IPS-11a (cell line): Measurements from ENCODE around the gene PCIF1.
"Not testable (repeated sequence)": the region's sequence is repeated elsewhere in the genome, so short reads cannot be mapped to it uniquely, and the experiment has no call there.

Experiments
- H3K4me3 ChIP-seq: one replicate; pipeline ENCODE4 v1.5.1; 2013; ENCODE audit warnings: low read depth, low read length, control low read depth

Gene PCIF1

DNA sequence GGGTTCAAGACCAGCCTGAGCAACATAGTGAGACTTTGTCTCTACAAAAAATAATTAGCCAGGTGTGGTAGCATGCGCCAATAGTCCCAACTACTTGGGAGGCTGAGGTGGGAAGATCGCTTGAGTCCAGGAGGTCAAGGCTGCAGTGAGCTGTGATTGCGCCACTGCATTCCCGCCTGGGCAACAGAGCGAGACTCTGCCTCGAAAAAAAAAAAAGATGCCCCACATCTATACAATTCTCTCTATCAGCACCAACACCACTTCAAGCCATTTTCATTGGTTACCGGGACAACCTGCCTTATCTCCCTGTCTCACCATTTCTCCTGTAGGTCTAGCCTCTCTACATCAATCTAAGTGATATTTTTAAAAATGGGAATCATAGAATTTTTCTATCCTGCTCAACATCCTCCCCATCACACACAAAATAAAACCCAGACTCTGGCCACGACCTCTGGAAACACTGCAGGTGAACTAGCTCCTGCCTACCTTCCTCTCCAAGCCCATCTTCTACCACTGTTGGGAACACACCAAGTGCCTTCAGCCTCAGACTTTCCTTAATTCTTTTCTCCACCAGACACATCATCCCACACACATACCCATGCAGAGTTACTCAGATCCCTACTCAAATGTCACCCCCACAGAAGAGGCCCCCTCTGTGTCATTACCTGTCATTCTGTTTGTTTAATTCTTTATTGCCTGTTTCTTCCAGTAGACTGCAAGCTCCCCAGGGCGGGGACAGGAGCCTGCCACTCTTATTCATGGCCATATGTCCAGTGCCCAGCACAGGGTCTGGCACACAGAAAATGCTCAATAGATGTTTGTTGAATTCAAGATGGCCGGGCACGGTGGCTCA, 12.9 kb upstream of the PCIF1 start:
- no peak overlapping the region for H3K4me3 ChIP-seq

DNA sequence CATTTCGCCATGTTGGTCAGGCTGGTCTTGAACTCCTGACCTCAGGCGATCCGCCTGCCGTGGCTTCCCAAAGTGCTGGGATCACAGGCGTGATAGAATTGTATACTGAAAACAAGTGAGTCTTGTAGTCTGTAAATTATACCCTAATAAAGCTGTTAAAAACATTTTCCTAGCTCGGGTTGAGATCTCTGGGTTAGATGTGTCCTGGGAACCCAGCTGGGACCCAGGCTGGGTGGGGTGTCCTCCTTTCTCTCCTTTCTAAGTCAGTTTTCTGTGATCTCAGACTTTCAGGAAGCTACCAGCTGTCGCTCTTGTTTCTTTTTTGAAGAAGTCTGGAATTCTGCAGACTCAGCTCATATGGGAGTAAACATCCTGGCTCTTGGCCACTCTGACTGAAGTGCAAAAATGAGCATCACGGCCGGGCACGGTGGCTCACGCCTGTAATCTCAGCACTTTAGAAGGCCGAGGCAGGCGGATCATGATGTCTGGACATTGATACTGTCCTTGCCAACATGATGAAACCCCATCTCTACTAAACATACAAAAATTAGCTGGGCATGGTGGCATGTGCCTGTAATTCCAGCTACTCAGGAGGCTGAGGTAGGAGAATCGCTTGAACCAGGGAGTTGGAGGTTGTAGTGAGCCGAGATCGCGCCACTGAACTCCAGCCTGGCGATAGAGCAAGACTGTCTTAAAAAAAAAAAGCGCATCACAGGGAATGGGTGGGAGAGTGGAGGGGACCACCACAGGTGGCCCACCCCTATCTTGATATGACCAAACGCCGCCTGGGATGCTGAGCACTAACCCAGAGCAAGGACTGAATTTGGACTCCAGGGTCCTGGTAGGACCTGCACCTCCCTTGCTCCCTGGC, 9.9 kb upstream of the PCIF1 start:
- no peak overlapping the region for H3K4me3 ChIP-seq

DNA sequence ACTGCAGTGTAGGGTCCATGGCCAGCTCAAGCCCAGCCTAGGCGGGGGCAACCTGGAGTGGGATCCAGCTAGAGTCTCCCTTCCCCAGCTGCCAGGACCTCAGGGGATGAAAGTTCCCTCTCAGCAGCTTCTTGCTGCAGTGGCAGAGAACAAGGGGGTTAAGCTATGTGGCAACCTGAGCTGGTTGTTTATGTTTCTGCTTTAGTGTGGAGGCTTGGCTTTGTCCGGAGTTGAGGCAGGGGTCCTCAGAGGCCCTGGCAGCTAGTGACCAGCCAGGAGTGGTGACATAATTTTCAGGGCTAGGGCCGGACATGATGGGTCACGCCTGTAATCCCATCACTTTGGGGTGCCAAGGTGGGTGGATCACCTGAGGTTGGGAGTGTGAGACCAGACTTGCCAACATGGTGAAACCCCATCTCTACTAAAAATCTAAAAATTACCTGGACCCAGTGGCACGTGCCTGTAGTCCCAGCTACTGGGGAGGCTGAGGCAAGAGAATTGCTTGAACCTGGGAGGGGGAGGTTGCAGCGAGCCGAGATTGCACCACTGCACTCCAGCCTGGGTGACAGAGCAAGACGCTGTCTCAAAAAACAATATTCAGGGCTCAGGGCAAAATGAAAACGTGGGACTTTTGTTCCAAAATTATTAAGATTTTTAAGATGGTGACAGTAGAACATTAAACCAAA, 8.5 kb upstream of the PCIF1 start:
- H3K4me3 ChIP-seq = no peak overlapping the region

DNA sequence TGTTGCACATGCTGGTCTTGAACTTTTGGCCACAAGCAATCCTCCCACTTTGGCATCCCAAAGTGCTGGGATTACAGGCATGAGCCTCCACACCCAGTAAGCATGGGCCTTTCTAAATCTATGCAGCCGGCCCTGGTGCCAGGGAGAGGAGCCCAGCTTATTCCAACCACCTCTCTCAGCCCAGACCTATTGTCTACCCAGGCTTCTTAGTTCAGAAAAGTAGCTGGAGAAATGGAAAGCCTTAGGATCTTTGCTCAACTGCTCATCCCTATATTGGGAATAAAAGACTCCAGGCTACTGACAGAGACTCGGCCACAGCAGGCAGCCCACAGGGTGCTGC, 7.8 kb upstream of the PCIF1 start:
- no peak overlapping the region for H3K4me3 ChIP-seq

DNA sequence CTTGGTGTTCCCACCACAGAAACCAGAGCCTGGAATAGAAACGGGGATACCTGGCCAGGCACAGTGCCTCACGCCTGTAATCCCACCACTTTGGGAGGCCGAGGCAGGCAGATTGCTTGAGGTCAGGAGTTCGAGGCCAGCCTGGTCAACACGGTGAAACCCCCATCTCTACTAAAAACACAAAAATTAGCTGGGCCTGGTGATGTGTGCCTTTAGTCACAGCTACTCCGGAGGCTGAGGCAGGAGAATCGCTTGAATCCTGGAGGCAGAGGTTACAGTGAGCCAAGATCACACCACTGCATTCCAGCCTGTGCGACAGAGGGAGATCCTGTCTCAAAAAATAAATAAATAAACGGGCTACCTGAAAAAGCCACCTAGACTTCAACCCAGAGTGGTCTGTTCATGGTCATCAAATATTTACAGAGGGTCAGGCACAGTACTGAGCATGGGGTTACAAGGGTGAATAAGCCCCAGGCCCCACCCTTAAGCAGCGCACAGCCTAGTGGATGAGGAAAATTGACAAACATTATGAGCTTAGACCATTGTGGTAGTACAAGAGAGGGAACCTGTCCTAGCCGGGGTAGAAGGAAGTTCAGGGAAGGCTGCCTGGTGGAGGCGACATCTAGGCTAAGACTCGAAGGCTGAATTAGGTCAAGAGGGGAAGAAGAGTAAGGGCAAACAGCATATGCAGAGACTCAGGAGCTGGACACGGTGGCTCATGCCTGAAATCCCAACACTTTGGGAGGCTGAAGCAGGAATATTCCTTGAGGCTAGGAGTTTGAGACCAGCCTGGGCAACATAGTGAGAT, 7.2 kb upstream of the PCIF1 start:
- H3K4me3 ChIP-seq = no peak overlapping the region

DNA sequence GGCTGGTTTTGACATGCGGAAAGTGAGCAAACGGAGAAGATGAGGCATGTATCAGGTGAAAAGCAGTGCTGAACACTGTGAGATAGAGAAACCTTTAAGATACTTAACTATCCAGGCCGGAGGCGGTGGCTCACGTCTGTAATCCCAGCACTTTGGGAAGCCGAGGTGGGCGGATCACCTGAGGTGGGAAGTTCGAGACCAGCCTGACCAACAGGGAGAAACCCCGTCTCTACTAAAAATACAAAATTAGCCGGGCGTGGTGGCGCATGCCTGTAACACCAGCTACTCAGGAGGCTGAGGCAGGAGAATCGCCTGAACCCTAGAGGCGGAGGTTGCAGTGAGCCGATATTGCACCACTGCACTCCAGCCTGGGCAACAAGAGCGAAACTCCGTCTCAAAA, 2.8 kb upstream of the PCIF1 start:
- H3K4me3 ChIP-seq = not testable (repeated sequence)

DNA sequence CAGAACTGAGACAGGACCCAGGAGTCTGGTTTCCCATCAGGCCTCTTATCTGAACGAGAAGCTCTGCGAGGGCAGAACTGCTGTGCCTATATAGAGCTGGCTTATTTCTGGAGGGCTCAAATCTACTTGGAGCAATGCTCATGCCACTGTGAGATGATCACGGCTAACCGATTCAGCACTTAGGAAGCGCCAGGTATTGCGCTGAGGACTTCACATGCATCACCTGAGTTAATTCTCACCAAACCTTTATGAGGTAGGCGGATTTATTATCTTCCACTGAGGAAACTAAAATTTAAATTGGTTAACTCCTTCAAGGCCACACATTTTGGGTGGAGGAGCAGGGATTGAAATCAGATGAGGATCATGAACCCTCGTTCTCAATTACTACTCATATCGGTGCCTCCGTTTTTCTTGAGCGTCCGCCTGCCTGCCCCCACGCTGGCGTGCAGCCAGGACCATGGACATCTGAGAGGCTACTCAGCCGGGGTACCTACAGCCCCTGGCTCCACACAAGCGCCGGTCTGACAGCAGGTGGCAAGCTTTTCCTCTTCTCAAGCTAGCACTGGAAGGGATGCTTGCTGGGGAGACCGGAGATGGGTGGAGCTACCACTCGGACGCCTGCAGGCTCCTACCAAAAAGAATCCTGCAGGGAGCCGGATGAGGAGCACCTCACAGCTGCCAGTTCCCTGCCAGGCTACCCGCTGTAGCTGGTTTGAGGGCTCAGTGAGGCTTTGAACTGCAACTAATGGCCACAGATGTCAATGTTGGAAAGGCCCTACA, 1.0 kb upstream of the PCIF1 start:
- H3K4me3 ChIP-seq = peak overlapping the region; percentile 97

DNA sequence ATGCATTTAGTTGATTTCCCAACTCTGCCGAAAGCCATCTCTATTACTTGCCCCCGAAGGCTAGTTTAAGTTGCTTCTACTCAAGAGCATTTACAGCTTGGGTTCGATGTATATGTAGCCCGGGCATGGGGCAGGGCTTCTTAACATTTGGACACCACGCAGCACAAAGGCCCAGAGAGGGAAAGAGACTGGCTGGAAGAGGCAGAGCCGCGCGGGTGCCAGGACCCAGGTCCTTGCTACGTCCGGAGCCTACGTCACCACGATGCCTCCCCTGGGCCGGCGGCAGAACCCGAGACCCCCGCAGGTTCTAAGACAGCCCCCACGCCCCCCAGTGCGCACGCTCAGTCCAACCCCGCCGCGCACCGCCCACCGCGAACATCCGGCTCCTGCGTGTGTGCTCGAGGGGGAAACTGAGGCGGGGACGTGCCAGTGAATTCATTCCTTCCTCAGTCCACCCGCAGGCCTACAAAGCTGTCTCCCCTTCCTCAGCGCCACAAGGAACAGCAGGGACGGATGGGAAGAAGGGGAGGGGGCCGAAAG, 367 bp upstream of the PCIF1 start:
- peak overlapping the region; percentile 97 for H3K4me3 ChIP-seq

DNA sequence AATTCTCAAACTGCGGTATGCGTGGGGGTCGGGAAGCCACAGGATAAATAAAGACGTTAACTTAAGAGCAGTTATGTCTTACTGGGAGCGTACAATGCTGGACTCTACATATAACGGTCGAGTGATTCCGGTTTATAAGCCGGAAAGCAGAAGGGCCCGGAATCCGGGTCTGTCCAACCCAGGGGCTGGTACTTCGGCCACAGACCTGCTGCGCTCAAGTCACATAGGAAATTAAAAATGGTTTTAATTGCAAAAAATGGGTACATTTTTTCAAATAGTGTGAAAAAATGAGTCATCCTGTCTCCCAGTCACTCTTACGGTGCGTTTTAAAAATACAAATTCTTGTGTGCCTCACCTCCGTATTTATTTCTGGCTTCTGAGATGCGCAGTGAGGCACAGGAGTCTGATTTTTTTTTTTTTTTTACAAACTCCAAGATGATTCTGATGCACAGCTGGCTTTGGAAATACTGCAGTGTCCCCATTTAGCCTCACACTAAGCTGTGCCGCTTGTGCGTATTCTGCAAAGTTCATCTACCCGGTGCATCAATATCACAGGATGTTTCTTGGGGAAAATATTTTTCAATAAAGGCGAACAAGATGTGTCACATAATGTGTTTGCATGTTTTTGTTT, 1.0 kb downstream of the PCIF1 start:
- H3K4me3 ChIP-seq = peak overlapping the region; percentile 97

DNA sequence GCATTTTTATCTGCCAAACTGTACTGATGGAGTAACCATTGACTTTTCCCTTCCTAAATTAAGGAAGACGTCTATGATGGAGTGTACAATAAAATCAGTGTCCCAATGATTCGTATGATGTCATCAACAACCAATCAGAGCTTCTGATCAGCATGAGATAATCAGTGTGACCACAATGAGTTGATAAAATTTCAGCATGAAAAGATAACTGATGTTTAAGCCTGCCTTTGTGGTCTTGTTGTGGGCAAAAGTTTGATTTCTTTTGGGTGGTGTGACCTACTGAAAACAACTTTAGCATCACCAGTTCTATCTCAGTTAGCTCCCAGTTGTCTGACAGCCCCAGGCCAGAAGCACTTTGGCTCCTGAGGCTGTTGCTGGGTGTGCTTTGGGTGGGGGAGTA, 3.3 kb downstream of the PCIF1 start:
- H3K4me3 ChIP-seq = no peak overlapping the region

DNA sequence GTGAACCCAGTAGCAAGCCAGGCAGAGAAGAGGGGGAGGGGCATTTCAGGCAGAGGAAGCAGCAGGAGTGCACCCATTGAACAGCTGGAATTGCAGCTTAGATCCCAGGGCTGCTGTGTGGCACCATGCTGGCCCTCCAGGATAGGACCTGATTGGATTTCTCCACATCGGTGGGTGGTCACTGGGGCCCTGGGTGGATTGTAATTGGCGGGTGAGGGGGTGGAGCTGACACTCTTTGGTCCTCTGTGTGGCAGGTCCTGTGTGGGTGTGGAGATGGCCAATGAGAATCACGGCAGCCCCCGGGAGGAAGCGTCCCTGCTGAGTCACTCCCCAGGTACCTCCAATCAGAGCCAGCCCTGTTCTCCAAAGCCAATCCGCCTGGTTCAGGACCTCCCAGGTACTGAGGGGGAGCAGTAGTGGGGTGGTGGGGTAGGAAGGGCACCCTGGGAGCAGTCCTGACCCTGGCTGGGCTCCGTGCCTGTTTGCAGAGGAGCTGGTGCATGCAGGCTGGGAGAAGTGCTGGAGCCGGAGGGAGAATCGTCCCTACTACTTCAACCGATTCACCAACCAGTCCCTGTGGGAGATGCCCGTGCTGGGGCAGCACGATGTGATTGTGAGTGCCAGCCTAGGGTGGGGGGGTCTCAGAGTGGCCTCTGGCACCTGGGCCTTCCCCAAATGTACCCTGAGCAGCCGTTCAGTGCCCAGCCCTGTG, 4.4 kb downstream of the PCIF1 start:
- H3K4me3 ChIP-seq = no peak overlapping the region

DNA sequence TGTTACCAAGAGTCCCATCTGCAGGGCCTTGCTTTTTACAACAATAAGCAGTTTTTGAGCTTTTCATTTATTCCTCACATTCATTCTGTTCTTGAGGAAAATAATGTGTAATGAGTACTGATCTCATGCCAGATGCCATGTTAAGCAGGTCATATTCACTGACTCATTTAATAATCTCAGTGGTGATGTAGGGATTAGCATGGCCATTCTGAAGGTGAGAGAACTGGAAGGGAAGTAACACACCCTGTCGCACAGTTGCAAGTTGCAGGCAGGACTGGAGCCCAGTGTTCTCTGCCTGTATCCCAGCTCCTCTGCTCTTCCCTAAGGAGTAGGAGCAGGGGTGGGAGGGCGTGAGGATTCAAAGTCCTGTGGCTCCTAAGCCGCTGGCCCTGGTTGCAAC, 5.6 kb downstream of the PCIF1 start:
- H3K4me3 ChIP-seq = no peak overlapping the region

DNA sequence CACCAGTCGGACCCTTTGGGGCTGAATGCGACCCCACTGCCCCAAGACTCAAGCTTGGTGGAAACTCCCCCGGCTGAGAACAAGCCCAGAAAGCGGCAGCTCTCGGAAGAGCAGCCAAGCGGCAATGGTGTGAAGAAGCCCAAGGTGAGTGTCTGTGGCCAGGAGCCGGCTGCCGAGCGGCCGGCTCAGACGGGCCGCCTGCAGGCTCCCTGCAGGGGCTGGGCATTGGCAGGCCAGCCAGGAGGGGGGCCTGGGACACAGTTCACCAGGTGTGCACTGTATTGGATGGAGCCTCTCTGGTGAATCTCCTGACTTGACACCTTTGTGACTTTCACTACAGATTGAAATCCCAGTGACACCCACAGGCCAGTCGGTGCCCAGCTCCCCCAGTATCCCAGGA, 6.0 kb downstream of the PCIF1 start:
- H3K4me3 ChIP-seq = no peak overlapping the region

DNA sequence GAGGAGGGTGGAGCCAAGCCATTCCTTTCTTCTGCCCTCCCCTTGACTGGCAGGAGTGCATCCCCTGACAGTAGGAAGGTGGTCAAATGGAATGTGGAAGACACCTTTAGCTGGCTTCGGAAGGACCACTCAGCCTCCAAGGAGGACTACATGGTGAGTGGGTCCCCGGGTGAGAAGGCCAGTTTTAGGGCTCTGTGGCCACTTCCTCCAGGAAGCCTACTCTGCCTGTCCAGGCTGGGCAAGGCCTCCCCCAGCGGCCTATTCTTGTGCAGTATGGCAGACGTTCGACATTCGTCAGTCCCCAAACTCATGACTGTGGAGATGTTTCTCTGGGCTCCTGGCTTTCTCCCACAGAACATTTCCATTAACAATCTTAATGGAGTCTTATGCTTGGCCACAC, 9.1 kb downstream of the PCIF1 start:
- H3K4me3 ChIP-seq = no peak overlapping the region

DNA sequence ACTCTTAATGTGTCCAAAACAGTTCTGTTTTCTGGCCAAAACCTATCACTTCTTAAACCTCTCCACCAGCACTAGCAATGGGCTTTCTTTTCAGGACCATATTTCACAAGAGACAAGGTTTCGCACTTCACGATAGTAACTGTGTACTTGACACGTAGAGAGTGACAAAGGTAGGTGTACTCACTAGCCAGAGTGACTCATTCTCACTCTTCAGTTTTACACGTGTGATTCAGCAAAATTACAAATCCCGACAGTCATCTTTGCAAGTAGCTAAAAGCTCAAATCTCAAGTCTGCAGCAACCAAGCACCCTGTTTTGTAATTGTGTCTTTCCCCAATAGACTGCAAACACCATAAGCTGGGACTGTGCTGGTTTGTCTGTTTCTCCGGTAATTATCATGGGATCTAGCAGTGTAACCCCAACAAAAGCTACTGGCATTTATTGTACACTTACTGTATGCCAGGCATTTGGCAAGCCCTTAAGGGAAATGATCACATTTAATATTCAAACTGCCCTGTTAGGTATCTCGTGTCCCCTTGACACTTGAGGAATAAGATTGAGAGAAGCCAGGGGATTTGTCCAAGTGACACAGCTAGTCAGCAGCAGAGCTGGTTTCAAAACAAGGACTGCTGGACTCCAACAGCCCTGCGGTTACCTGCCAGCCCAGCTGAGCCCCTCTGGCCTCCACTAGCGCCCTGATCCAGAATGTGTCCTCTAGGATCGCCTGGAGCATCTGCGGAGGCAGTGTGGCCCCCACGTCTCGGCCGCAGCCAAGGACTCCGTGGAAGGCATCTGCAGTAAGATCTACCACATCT, 9.9 kb downstream of the PCIF1 start:
- H3K4me3 ChIP-seq = no peak overlapping the region

DNA sequence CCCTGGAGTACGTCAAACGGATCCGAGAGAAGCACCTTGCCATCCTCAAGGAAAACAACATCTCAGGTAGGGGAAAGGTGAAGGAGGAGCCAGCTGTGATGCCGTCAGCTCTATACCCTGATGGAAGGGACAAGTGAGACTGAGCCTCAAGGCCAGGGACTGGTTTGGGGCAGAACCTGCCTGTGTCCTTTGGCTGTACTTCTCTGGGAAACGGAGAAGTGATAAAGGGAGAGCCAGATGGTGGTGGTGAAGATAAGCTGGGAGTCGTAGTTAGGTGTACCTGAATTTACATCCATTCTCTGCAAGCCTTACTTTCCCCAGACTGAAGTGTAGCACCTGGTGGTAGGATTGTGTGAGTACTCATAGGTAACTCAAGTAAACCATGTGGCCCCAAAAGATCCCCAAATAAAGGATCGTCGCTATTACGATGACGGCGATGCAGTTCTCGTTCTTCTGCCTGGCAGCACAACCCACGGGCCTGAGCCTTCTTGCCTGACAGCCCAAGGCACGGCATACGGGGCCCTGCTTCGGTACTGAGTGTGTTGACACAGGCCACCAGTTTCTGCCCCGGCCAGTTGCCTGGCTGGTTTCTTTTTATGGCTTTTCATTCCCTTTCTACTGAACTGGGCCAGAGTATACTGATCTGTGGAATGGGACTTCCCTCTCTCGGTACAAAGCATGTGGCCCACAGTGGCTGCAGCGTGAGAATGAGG, 10.6 kb downstream of the PCIF1 start:
- no peak overlapping the region for H3K4me3 ChIP-seq

DNA sequence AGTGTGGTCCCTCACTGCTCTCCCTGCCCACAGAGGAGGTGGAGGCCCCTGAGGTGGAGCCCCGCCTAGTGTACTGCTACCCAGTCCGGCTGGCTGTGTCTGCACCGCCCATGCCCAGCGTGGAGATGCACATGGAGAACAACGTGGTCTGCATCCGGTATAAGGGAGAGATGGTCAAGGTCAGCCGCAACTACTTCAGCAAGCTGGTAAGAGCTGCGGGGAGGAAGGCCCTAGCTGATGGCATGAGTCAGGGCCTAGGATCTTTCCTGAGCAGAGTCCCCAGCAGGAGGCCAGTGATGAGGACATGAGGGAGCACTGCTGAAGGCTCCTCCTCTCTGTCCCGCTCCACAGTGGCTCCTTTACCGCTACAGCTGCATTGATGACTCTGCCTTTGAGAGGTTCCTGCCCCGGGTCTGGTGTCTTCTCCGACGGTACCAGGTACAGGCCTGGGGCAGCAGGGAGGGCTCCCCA, 11.2 kb downstream of the PCIF1 start:
- H3K4me3 ChIP-seq = no peak overlapping the region
